Stomach (tissue), 19 donors: Measurements from ENCODE around the gene DCBLD1. TPM values are rescaled to one million over a fixed set of nuclear protein-coding genes. Genes with fewer than 3 reads are reported as not detected.
"Not testable (repeated sequence)": the region's sequence is repeated elsewhere in the genome, so short reads cannot be mapped to it uniquely, and the experiment has no call there.

Source experiments
- DNase-seq, 2 donors: peaks; one replicate each; pipeline versions ENCODE4 v3.0.0 to v3.0.0-alpha.2; 2013 to 2019
- H3K27ac ChIP-seq, 5 donors: fragments of 200-600 bp in 4 of 5; sonication (generic) in 4 of 5; one replicate each; pipeline ENCODE4 v1.5.1; 2013 to 2019; ENCODE audit warnings: mild to moderate bottlenecking in 1 of 5, moderate library complexity in 1 of 5
- H3K27me3 ChIP-seq, 3 donors: fragments of 200-600 bp; sonication (generic); one replicate each; pipeline ENCODE4 v1.5.1; 2017 to 2019; ENCODE audit warnings: mixed run types in 1 of 3
- H3K36me3 ChIP-seq, 4 donors: fragments of 200-600 bp; sonication (generic); 1 replicate in 3 of 4; 2 replicates in 1 of 4; pipeline ENCODE4 v1.5.1; 2016 to 2019
- H3K4me1 ChIP-seq, 4 donors: fragments of 200-600 bp; sonication (generic); one replicate each; pipeline ENCODE4 v1.5.1; 2016 to 2019
- H3K4me3 ChIP-seq, 4 donors: fragments of 200-600 bp; sonication (generic) in 3 of 4; one replicate each; pipeline ENCODE4 v1.5.1; 2016 to 2019; ENCODE audit warnings: mild to moderate bottlenecking in 1 of 4
- H3K9me3 ChIP-seq, 4 donors: fragments of 200-600 bp; sonication (generic); one replicate each; pipeline ENCODE4 v1.5.1; 2016 to 2019
- EP300 ChIP-seq: sonication (generic); formaldehyde crosslinking; IDR thresholded peaks from one replicate; pipeline ENCODE4 v1.6.1; 2017; ENCODE audit warnings: antibody characterized with exemption
- POLR2A ChIP-seq, 4 donors: fragments of 450-650 bp; IDR thresholded peaks; one replicate each; pipeline ENCODE4 v1.6.1; 2016; ENCODE audit warnings: antibody characterized with exemption in 4 of 4, control low read depth in 2 of 4, mild to moderate bottlenecking in 1 of 4, moderate library complexity in 1 of 4
- POLR2AphosphoS5 ChIP-seq, 3 donors: sonication (generic); formaldehyde crosslinking; IDR thresholded peaks; one replicate each; pipeline ENCODE4 v1.6.1; 2016; ENCODE audit warnings: antibody characterized with exemption in 3 of 3
- WGBS, 5 donors: extraction: QIAGEN DNeasy Blood & Tissue Kit in 3 of 5; methylation state at CpG; one replicate each; pipeline versions ENCODE4 v1.1.5 to v1.1.7; 2013 to 2018; 5-methylcytosine and 5-hydroxymethylcytosine counted together
- intact Hi-C: fragments of 100-400 bp; cut with DNase I; formaldehyde crosslinking; loops from one replicate; pipeline ENCODE4 v1.15.1; 2023; ENCODE audit warnings: low total_unique reads
- long read RNA-seq, 10 donors: transcript quantifications; one replicate each; lab custom pipeline, GENCODE V29; 2026
- polyA plus RNA-seq, 3 donors: library from polyadenylated mRNA; stranded (reverse); fragments of 200-250 nt; gene quantifications; one replicate each; pipeline ENCODE4 v1.2.3, GENCODE V29; 2013
- total RNA-seq, 5 donors: library from RNA; depleted of rRNA; stranded (reverse); fragments of >200 nt; gene quantifications; one replicate each; pipeline versions ENCODE4 v1.1.0 to v1.2.3, GENCODE V29; 2014 to 2016
- TF ChIP-seq, protein P1 (sequence below), 7 experiments: fragments of 450-650 bp in 4 of 7; fragments of 200-600 bp in 3 of 7; sonication (generic) in 3 of 7; IDR thresholded peaks; one replicate each; pipeline ENCODE4 v1.5.1; 2016 to 2019; ENCODE audit warnings: antibody characterized with exemption in 7 of 7, control low read depth in 2 of 7, mild to moderate bottlenecking in 1 of 7
- donor health status: healthy with polysubstance abuse.
- donor health status: Bipolar disorder and iron deficiency.
- donor health status: healthy.

DCBLD1 gene
- total RNA-seq: 10 to 100 TPM in 4 of 5 donors, 1 to 10 TPM in 1; 3.6 to 28.5 (median 10.5) TPM
- 1 to 10 TPM; 3.4 to 8.0 (median 3.7) TPM for polyA plus RNA-seq
- long read RNA-seq, donor 1: 0 reads
- long read RNA-seq, donor 2, partial matches to known transcripts: 0 of 2 reads
- long read RNA-seq, donor 2, other reads (novel, unspliced or antisense): 0 of 2 reads
- long read RNA-seq, donor 3, partial matches to known transcripts: 0 of 1 reads
- long read RNA-seq, donor 3, other reads (novel, unspliced or antisense): 0 of 1 reads
- long read RNA-seq, donor 4: 0 reads
- long read RNA-seq, donor 5, partial matches to known transcripts: 0 of 1 reads
- long read RNA-seq, donor 5, other reads (novel, unspliced or antisense): 0 of 1 reads
- long read RNA-seq, donor 6, partial matches to known transcripts: 0 of 4 reads
- long read RNA-seq, donor 6, other reads (novel, unspliced or antisense): 0 of 4 reads
- long read RNA-seq, donor 7, partial matches to known transcripts: 32 of 35 reads
- long read RNA-seq, donor 7, other reads (novel, unspliced or antisense): 0 of 35 reads
- long read RNA-seq, donor 8, partial matches to known transcripts: 0 of 1 reads
- long read RNA-seq, donor 8, other reads (novel, unspliced or antisense): 0 of 1 reads
- long read RNA-seq, donor 9, partial matches to known transcripts: 0 of 1 reads
- long read RNA-seq, donor 9, other reads (novel, unspliced or antisense): 0 of 1 reads
- long read RNA-seq, donor 10: 0 reads

DNA sequence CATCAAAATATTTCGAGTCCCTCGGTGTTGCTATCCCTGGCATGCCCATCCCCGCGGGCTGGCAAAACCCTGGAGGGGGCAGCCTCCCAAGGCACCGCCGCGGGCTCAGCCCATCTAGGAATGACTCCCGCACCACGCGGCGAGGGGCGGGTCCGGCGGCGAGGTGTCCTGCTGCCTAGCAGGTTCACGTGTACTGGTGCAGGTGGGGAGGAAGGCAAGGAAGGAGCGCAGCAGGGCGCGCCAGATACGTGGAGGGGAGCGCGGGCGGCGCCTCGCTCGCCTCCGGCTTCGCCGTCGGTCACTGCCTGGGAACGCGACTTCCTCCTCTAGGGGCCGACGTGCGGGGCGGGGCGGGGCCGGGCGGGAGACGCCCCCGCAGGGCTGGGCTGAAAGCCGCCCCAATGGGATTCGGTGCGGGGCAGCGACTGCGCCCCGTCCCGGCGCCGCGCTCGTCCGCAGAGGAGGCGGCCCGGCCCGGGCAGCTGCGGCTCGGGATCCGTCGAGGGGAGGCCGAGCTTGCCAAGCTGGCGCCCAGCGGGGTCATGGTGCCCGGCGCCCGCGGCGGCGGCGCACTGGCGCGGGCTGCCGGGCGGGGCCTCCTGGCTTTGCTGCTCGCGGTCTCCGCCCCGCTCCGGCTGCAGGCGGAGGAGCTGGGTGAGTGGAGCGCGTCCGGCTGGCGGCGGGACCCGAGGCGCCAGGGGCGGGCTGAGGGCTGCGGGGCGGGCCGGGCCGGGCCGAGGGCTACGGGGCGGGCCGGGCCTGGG is at the start of gene DCBLD1:
Gene DCBLD1 (plus strand): TSS at position 435 of the 764 bp plus-strand sequence. CDS start 108 bp downstream, at position 543.
- intact Hi-C loops: no loop called here
- H3K9me3 ChIP-seq: no peaks in the 10 kb centered on the region
- peak within 1 kb of the TSS; percentile 69 to 79 (median 72) for H3K4me3 ChIP-seq
- peak within 1 kb of the TSS; percentile 90 to 98 (median 92) for H3K27ac ChIP-seq
- peak; percentile 85 to 94 for DNase-seq
- H3K4me1 ChIP-seq: peaks cover 12 to 43% (median 31%) of the 10 kb centered on the region in 4 donors
- no peaks in the 10 kb centered on the region for H3K27me3 ChIP-seq
- WGBS, 5 donors: 0 to 1% (median 1%) methylated on average over 23 to 94 of the region's 96 CpGs
- no peaks in the 10 kb centered on the region for H3K36me3 ChIP-seq
- TF ChIP-seq POLR2AphosphoS5 (IDR thresholded peaks at IDR 0.05) (peak in 2 of 3 donors; percentile 68 to 76), EP300 (no peak)

DNA sequence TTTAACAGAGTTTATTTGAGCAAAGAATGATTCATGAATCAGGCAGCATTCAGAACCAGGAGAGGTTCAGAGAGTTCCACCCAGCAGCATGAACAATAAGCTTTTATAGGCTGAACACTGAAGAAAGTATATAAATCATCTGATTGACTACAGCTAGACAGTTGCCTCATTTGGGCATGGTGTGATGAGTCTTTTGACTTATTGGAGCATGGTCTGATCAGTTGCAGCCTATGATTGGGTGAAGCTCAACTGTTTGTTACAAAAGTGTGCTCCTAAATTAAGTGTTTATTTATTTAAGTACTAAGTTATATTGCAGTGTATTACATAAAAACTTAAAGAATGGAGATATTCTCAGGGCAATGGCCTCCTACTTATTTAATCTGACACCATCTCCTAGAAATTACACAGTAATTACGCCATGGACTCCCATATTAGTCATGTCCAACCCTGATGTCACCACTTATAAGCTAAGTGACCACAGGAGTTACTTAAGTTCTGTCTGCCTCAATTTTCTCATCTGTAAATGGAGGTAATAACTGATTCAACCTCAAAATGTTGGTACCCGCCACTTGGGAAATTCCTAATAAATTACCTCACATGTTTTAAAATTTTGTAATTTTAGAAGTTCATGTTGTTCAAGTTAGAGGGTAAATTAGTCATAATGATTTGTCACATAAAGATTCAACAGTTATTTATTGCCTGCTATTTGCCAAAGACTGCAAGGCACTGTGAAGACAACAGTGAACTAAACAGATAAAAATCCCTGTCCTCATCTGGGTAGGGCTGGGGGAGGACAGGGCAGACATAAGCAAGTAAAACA is 41.6 kb upstream of the DCBLD1 start:
- intact Hi-C loops: no loop called here
- TF ChIP-seq POLR2AphosphoS5 (IDR thresholded peaks at IDR 0.05) (no peak), POLR2A (IDR thresholded peaks at IDR 0.05) (no peak), EP300 (no peak)
- TF ChIP-seq, protein P1, sequence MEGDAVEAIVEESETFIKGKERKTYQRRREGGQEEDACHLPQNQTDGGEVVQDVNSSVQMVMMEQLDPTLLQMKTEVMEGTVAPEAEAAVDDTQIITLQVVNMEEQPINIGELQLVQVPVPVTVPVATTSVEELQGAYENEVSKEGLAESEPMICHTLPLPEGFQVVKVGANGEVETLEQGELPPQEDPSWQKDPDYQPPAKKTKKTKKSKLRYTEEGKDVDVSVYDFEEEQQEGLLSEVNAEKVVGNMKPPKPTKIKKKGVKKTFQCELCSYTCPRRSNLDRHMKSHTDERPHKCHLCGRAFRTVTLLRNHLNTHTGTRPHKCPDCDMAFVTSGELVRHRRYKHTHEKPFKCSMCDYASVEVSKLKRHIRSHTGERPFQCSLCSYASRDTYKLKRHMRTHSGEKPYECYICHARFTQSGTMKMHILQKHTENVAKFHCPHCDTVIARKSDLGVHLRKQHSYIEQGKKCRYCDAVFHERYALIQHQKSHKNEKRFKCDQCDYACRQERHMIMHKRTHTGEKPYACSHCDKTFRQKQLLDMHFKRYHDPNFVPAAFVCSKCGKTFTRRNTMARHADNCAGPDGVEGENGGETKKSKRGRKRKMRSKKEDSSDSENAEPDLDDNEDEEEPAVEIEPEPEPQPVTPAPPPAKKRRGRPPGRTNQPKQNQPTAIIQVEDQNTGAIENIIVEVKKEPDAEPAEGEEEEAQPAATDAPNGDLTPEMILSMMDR (IDR thresholded peaks at IDR 0.05): no peak
- Histone ChIP-seq H3K9me3 (no peaks in the 10 kb centered on the region), H3K36me3 (no peaks in the 10 kb centered on the region), H3K27ac (peak overlapping the region in 1 of 5 donors; percentile 46), H3K27me3 (no peaks in the 10 kb centered on the region), H3K4me3 (no peak overlapping the region), H3K4me1 (peaks cover 0 to 4% (median 0%) of the 10 kb centered on the region in 4 donors)
- 81 to 90% (median 87%) methylated on average over 2 of the region's 2 CpGs for WGBS, 5 donors
- no peak for DNase-seq

DNA sequence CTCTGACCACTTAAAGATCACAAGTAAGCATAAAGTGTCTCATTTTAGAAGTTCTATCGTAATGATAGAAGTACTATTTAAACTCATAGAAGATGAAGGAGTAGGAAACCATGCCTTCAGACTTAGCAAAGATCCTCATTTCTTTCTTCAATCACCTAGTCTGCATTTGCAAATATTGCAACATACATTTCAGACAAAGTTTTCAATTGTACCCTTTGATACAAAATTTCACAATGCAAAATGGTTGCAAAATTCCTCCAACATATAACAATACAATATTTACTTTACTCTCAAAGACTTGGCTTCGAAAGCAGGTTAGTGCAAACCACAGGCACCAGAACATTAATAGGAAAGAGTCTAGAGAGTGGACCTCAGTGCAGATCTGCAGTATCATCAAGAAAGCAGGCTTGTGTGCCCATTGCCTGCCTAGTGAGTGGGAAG is 40.6 kb upstream of the DCBLD1 start:
- Histone ChIP-seq H3K9me3 (no peaks in the 10 kb centered on the region), H3K27ac (peak overlapping the region in 2 of 5 donors; percentile 39 to 46), H3K27me3 (no peaks in the 10 kb centered on the region), H3K36me3 (no peaks in the 10 kb centered on the region), H3K4me3 (no peak overlapping the region), H3K4me1 (peaks cover 0 to 4% (median 0%) of the 10 kb centered on the region in 4 donors)
- TF ChIP-seq POLR2AphosphoS5 (IDR thresholded peaks at IDR 0.05): peak in 1 of 3 donors; percentile 6
- no peak for TF ChIP-seq POLR2A (IDR thresholded peaks at IDR 0.05)
- TF ChIP-seq, protein P1 (IDR thresholded peaks at IDR 0.05): no peak
- WGBS, 5 donors: 33 to 58% (median 49%) methylated on average over 2 of the region's 2 CpGs
- intact Hi-C loops: no loop called here
- peak in 1 of 2 donors; percentile 29 for DNase-seq

DNA sequence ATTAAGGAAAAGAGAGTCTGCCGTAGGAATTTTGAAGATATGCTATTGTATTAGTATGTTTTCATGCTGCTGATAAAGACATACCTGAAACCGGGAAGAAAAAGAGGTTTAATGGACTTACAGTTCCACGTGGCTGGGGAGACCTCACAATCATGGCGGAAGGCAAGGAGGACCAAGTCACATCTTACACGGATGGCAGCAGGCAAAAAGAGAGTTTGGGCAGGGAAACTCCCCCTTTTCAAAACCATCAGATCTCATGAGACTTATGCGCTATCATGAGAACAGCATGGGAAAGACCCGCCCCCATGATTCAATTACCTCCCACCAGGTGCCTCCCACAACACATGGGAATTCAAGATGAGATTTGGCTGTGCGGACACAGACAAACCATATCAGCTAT is 40.2 kb upstream of the DCBLD1 start:
- H3K4me3 ChIP-seq, H3K36me3 ChIP-seq, DNase-seq, H3K9me3 ChIP-seq, intact Hi-C loops, H3K27me3 ChIP-seq, H3K4me1 ChIP-seq: not testable (repeated sequence)
- H3K27ac ChIP-seq: peak overlapping the region in 1 of 5 donors; percentile 39
- 69 to 80% (median 71%) methylated on average over 8 of the region's 8 CpGs for WGBS, 5 donors
